ENCODE measurements around the gene LRRC45.

DNA sequence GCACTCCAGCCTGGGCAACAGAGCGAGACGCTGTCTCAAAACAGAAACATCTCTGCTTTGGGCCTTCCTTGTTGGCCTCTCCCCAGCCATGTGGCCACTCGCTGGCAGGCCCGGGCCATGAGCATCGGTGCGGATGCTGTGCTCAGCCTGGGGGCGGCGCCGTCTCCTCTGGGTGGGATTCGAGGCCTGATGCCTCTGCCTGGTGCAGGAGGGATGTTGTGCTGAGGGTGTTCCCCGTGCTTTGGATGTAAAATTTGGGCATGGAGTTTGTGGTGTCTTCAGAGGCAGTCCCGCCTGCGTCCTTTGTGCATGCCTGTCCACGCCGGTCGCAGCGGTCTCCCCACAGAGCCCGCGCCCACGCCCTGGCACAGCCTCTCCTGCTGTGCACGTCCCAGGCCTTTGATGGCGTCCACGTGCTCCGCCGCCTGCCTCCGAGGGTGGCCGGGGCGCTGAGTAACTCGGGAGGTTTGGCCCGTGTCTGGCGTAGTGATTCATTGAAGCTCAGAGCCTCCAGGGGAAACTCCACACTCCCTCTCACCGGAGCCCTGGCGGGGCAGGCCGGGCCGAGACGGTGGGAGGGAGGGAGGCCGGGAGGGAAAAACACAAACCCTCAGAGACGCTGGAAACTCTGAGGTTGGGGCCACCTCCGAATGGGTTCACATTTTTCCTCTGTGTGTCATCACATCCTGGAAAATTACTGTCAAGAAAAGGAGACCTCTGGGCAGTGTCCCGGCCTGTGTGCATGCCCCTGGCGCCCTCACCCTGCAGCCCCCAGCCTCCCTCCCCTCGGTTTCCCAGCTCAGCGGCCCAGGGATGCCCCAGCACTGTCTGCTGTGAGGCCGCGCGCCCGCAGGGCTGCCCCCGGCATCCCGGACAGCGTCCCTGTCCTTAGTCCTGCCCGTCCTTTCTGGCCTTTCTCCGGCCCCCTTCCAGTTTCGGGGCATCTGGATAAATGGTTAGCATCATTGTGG is 19.4 kb upstream of the LRRC45 start:
- TF ChIP-seq CTCF (IDR thresholded peaks at IDR 0.05) (no peak), POLR2A (IDR thresholded peaks at IDR 0.05) (no peak), POLR2AphosphoS5 (IDR thresholded peaks at IDR 0.05) (peak in 1 of 3 donors; percentile 6)

Measured in stomach (tissue), 4 donors.